Measurements from ENCODE around the gene DNAJC5. TPM values are rescaled to one million over a fixed set of nuclear protein-coding genes. Genes with fewer than 3 reads are reported as not detected.
"Not testable (repeated sequence)": the region's sequence is repeated elsewhere in the genome, so short reads cannot be mapped to it uniquely, and the experiment has no call there.

The DNAJC5 gene
- total RNA-seq, 2 donors from 2014 or later = 44.4 to 66.6 TPM

DNA sequence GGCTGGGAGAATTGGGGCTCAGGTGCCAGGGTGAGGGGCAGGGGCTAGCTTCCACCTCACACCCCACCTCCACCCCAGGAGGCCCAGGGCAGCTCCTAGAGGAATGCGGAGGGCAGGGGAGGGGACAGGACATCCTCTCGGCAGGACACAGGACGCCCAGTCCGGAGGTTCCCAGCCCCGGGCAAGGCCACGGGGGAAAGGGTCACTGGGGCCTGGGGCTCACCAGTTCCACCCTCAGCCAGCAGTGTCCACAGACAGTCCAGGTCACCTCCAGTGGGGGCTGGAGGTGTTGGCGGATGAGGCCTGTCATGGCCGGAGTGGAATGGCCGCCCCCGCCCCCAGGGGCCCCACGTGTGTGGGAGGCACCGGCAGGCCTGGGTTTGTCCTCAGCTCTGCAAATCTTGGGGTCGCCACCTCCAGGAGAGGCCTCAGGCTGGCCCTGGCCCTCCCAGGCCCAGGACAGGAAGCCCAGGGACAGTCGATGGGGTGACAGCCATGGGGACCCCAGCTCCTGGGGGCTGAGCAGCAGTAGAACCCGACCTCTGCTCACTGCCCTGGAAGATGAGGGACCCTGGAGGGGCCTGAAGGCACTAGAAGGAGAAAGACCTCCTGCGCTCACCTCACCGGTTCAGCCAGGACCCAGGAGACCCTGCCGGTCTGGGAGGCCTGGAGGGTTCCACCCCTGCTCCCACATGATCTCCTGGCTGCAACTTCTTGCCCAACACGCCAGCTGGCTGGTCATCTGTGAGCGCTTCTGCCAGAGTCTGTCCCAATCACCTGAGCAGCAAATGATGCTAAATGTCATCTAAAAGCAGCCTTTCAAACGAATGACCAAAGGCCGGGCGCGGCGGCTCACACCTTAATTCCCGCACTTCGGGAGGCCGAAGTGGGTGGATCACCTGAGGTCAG is 46.7 kb upstream of the DNAJC5 start:
- intact Hi-C loops (cut with DNase I) = no loop called here
- H3K36me3 ChIP-seq = no peaks in the 10 kb centered on the region
- WGBS = 66% methylated on average over 28 of the region's 28 CpGs
- H3K27me3 ChIP-seq (replicated peaks; ENCODE audit: insufficient read depth) = peaks cover 6% of the 10 kb centered on the region
- H3K4me1 ChIP-seq (replicated peaks) = no peaks in the 10 kb centered on the region
- H3K27ac ChIP-seq = no peak overlapping the region
- no peak overlapping the region for H3K4me3 ChIP-seq
- no peaks in the 10 kb centered on the region for H3K9me3 ChIP-seq
- TF ChIP-seq POLR2AphosphoS5 (IDR thresholded peaks at IDR 0.05) = no peak
- TF ChIP-seq, protein P1, sequence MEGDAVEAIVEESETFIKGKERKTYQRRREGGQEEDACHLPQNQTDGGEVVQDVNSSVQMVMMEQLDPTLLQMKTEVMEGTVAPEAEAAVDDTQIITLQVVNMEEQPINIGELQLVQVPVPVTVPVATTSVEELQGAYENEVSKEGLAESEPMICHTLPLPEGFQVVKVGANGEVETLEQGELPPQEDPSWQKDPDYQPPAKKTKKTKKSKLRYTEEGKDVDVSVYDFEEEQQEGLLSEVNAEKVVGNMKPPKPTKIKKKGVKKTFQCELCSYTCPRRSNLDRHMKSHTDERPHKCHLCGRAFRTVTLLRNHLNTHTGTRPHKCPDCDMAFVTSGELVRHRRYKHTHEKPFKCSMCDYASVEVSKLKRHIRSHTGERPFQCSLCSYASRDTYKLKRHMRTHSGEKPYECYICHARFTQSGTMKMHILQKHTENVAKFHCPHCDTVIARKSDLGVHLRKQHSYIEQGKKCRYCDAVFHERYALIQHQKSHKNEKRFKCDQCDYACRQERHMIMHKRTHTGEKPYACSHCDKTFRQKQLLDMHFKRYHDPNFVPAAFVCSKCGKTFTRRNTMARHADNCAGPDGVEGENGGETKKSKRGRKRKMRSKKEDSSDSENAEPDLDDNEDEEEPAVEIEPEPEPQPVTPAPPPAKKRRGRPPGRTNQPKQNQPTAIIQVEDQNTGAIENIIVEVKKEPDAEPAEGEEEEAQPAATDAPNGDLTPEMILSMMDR (IDR thresholded peaks at IDR 0.05) = no peak
- TF ChIP-seq POLR2A (IDR thresholded peaks at IDR 0.05) = no peak
- no peak for DNase-seq (ENCODE audit: low spot score)

GRCh38 chr20:63850689-63851547 is 44.0 kb upstream of the DNAJC5 start:
- no peak for DNase-seq (ENCODE audit: low spot score)
- Histone ChIP-seq H3K4me3 (no peak overlapping the region), H3K36me3 (no peaks in the 10 kb centered on the region), H3K9me3 (no peaks in the 10 kb centered on the region), H3K27me3 (replicated peaks; ENCODE audit: insufficient read depth) (peaks cover 6% of the 10 kb centered on the region), H3K4me1 (replicated peaks) (peaks cover 5% of the 10 kb centered on the region), H3K27ac (no peak overlapping the region)
- 74% methylated on average over 26 of the region's 27 CpGs for WGBS
- TF ChIP-seq POLR2A (IDR thresholded peaks at IDR 0.05) (no peak), POLR2AphosphoS5 (IDR thresholded peaks at IDR 0.05) (no peak)
- TF ChIP-seq, protein P1 (IDR thresholded peaks at IDR 0.05) = no peak
- intact Hi-C loops (cut with DNase I) = no loop called here

GRCh38 chr20:63851548-63851943 is 43.4 kb upstream of the DNAJC5 start:
- H3K27me3 ChIP-seq (replicated peaks; ENCODE audit: insufficient read depth); intact Hi-C loops (cut with DNase I); H3K36me3 ChIP-seq; DNase-seq (ENCODE audit: low spot score); H3K27ac ChIP-seq; H3K4me1 ChIP-seq (replicated peaks); H3K4me3 ChIP-seq; H3K9me3 ChIP-seq: not testable (repeated sequence)
- 82% methylated on average over 14 of the region's 14 CpGs for WGBS

GRCh38 chr20:63853733-63854068 is 41.2 kb upstream of the DNAJC5 start:
- H3K4me1 ChIP-seq (replicated peaks); intact Hi-C loops (cut with DNase I); DNase-seq (ENCODE audit: low spot score); H3K9me3 ChIP-seq; H3K27me3 ChIP-seq (replicated peaks; ENCODE audit: insufficient read depth); H3K36me3 ChIP-seq; H3K27ac ChIP-seq; H3K4me3 ChIP-seq: not testable (repeated sequence)
- 84% methylated on average over 4 of the region's 4 CpGs for WGBS

GRCh38 chr20:63854069-63854765 is 40.7 kb upstream of the DNAJC5 start:
- intact Hi-C loops (cut with DNase I) = no loop called here
- 19% methylated on average over 15 of the region's 17 CpGs for WGBS

More at GRCh38 chr20:63854069-63854765, 40.7 kb upstream of the DNAJC5 start:
- Histone ChIP-seq H3K27ac (peak overlapping the region; percentile 39 to 51), H3K27me3 (replicated peaks; ENCODE audit: insufficient read depth) (no peaks in the 10 kb centered on the region), H3K9me3 (no peaks in the 10 kb centered on the region), H3K4me3 (peak overlapping the region in 1 of 2 donors; percentile 5), H3K36me3 (no peaks in the 10 kb centered on the region), H3K4me1 (replicated peaks) (peaks cover 5% of the 10 kb centered on the region)
- no peak for TF ChIP-seq POLR2A (IDR thresholded peaks at IDR 0.05)
- TF ChIP-seq, protein P1 (IDR thresholded peaks at IDR 0.05) = no peak
- no peak for TF ChIP-seq POLR2AphosphoS5 (IDR thresholded peaks at IDR 0.05)
- DNase-seq (ENCODE audit: low spot score) = no peak

Measured in prostate gland (tissue), 2 donors.